HepG2 (cell line): Measurements from ENCODE around the gene PRTN3.

Experiments
- CEBPB ChIP-seq: IDR thresholded peaks from 2 replicates; pipeline ENCODE4 v1.6.1; 2011; ENCODE audit warnings: low read depth, low read length, improper control_type of control experiment, borderline replicate concordance
- EZH2 ChIP-seq: conservative IDR thresholded peaks from 2 replicates; pipeline ENCODE4 v1.6.1; 2012; ENCODE audit warnings: mild to moderate bottlenecking, low read depth, low read length, moderate library complexity
- HNRNPL ChIP-seq: fragments of 200-400 bp; formaldehyde crosslinking; IDR thresholded peaks from 2 replicates; pipeline ENCODE4 v1.6.1; 2017; ENCODE audit warnings: mild to moderate bottlenecking, low read depth, low read length
- LCORL ChIP-seq, 2 experiments: fragments of 450-650 bp in 1 of 2; sonication (generic) in 1 of 2; formaldehyde crosslinking in 1 of 2; IDR thresholded peaks; 2 replicates each; pipeline versions ENCODE4 v1.5.0 to v1.6.1; 2017 to 2020; ENCODE audit warnings: antibody characterized with exemption in 1 of 2, missing genetic modification reagents in 1 of 2
- MAF1 ChIP-seq: sonication (generic); formaldehyde crosslinking; IDR thresholded peaks from 2 replicates; pipeline ENCODE4 v1.5.0; 2020; ENCODE audit warnings: missing genetic modification reagents, borderline replicate concordance
- NFYB ChIP-seq: sonication (generic); formaldehyde crosslinking; IDR thresholded peaks from 2 replicates; pipeline ENCODE4 v1.4.0; 2020; ENCODE audit warnings: missing genetic modification reagents
- RBFOX2 ChIP-seq: fragments of 200-400 bp; formaldehyde crosslinking; IDR thresholded peaks from 2 replicates; pipeline ENCODE4 v1.6.1; 2017; ENCODE audit warnings: low read depth, mild to moderate bottlenecking, low read length
- RELA ChIP-seq: sonication (generic); formaldehyde crosslinking; IDR thresholded peaks from 2 replicates; pipeline ENCODE4 v1.4.0; 2020; ENCODE audit warnings: missing genetic modification reagents
- SIN3A ChIP-seq: IDR thresholded peaks from 2 replicates; pipeline ENCODE4 v1.6.1; 2011; ENCODE audit warnings: low read depth, mild to moderate bottlenecking, control low read depth, low read length, borderline replicate concordance
- SMAD9 ChIP-seq: sonication (generic); formaldehyde crosslinking; IDR thresholded peaks from 2 replicates; pipeline ENCODE4 v1.5.1; 2020; ENCODE audit warnings: mild to moderate bottlenecking, missing genetic modification reagents
- WIZ ChIP-seq: sonication (generic); formaldehyde crosslinking; IDR thresholded peaks from 2 replicates; pipeline ENCODE4 v1.5.1; 2020; ENCODE audit warnings: mild to moderate bottlenecking, missing genetic modification reagents
- ZFP36L1 ChIP-seq: sonication (generic); formaldehyde crosslinking; IDR thresholded peaks from 2 replicates; pipeline ENCODE4 v1.8.0; 2022; ENCODE audit warnings: mild to moderate bottlenecking, missing genetic modification reagents, moderate library complexity
- TF ChIP-seq, protein P1 (sequence below): sonication (generic); formaldehyde crosslinking; IDR thresholded peaks from 2 replicates; pipeline ENCODE4 v1.4.0; 2020; ENCODE audit warnings: missing genetic modification reagents, borderline replicate concordance
- TF ChIP-seq, protein P2 (sequence below): sonication (generic); formaldehyde crosslinking; IDR thresholded peaks from 2 replicates; pipeline ENCODE4 v1.5.0; 2020; ENCODE audit warnings: mild to moderate bottlenecking, missing genetic modification reagents, moderate library complexity

- TF ChIP-seq CEBPB: no peak
- no peak for TF ChIP-seq WIZ (CRISPR knock-in tag)
- TF ChIP-seq RBFOX2: no peak
- no peak for TF ChIP-seq SIN3A
- TF ChIP-seq, protein P1, sequence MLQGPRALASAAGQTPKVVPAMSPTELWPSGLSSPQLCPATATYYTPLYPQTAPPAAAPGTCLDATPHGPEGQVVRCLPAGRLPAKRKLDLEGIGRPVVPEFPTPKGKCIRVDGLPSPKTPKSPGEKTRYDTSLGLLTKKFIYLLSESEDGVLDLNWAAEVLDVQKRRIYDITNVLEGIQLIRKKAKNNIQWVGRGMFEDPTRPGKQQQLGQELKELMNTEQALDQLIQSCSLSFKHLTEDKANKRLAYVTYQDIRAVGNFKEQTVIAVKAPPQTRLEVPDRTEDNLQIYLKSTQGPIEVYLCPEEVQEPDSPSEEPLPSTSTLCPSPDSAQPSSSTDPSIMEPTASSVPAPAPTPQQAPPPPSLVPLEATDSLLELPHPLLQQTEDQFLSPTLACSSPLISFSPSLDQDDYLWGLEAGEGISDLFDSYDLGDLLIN (CRISPR knock-in tag): no peak
- TF ChIP-seq, protein P2, sequence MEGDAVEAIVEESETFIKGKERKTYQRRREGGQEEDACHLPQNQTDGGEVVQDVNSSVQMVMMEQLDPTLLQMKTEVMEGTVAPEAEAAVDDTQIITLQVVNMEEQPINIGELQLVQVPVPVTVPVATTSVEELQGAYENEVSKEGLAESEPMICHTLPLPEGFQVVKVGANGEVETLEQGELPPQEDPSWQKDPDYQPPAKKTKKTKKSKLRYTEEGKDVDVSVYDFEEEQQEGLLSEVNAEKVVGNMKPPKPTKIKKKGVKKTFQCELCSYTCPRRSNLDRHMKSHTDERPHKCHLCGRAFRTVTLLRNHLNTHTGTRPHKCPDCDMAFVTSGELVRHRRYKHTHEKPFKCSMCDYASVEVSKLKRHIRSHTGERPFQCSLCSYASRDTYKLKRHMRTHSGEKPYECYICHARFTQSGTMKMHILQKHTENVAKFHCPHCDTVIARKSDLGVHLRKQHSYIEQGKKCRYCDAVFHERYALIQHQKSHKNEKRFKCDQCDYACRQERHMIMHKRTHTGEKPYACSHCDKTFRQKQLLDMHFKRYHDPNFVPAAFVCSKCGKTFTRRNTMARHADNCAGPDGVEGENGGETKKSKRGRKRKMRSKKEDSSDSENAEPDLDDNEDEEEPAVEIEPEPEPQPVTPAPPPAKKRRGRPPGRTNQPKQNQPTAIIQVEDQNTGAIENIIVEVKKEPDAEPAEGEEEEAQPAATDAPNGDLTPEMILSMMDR: no peak
- no peak for TF ChIP-seq HNRNPL
- TF ChIP-seq SMAD9: no peak
- no peak for TF ChIP-seq EZH2
- TF ChIP-seq NFYB (CRISPR knock-in tag): no peak
- no peak for TF ChIP-seq RELA (CRISPR knock-in tag)
- TF ChIP-seq MAF1 (CRISPR knock-in tag): no peak
- TF ChIP-seq LCORL (IDR thresholded peaks at IDR 0.05): no peak
- TF ChIP-seq LCORL (CRISPR knock-in tag; IDR thresholded peaks at IDR 0.05): no peak
- TF ChIP-seq ZFP36L1 (CRISPR knock-in tag): no peak
Observed at GRCh38 chr19:867855-868457, 27.2 kb downstream of the PRTN3 start.
